ENCODE data around the gene KLRC4. TPM values are rescaled to one million over a fixed set of nuclear protein-coding genes. Genes with fewer than 3 reads are reported as not detected.
"Not testable (repeated sequence)": the region's sequence is repeated elsewhere in the genome, so short reads cannot be mapped to it uniquely, and the experiment has no call there.

KLRC4 gene
- total and polyA plus RNA-seq, 10 of the 15 experiments (the other 5 are each of a cell fraction or from before 2014, with no cell fraction given): 0.07 to 0.34 TPM; not detected in 8

- ChIA-PET CTCF (interaction anchor here (1.5 to 2.0 kb wide), 3 partner anchors 15 to 31 kb away, joined by 5 to 7 read pairs (median 6); no protein-coding TSS in a partner anchor), POLR2A (interaction anchor here (3.2 kb wide), 1 partner anchor 31 kb away, joined by 20 read pairs; no protein-coding TSS in a partner anchor), RAD21 (ENCODE audit: unreplicated experiment) (interaction anchor here (6.7 kb wide), 1 partner anchor 31 kb away, joined by 75 read pairs; no protein-coding TSS in a partner anchor), SMC1A (ENCODE audit: uncharacterized antibody, unreplicated experiment) (interaction anchor here (1.0 to 4.1 kb wide), 3 partner anchors 10 to 31 kb away, joined by 4 to 41 read pairs (median 5); no protein-coding TSS in a partner anchor)
- in situ Hi-C loops (cut with MboI); FAIRE-seq; BruUV-seq (replicated peaks); H3K4me2 ChIP-seq (ENCODE audit: control insufficient read depth, insufficient read depth); H3K79me2 ChIP-seq (ENCODE audit: control insufficient read depth, insufficient read depth, low read length); H3K9me3 ChIP-seq (replicated peaks; ENCODE audit: control insufficient read depth, insufficient read depth, low read length); H3K4me3 ChIP-seq; H3K4me1 ChIP-seq (ENCODE audit: control insufficient read depth, insufficient read depth, low read length); H3K36me3 ChIP-seq (ENCODE audit: control insufficient read depth in 2 of 2, insufficient read depth in 2 of 2, low read length in 1 of 2); ATAC-seq; H3K27me3 ChIP-seq (replicated peaks in 1 of 2; ENCODE audit: control insufficient read depth in 2 of 2, insufficient read depth in 2 of 2, low read length in 1 of 2); DNase-seq (ENCODE audit: low read depth, low spot score); H2AFZ ChIP-seq (ENCODE audit: control insufficient read depth, low read depth, low read length); H3K9ac ChIP-seq (ENCODE audit: control insufficient read depth, insufficient read depth, low read length); H4K20me1 ChIP-seq (ENCODE audit: control insufficient read depth, insufficient read depth): not testable (repeated sequence)
- H3K27ac ChIP-seq (ENCODE audit: control insufficient read depth, insufficient read depth): peak overlapping the region; percentile 53; the same call in 1 of the 2 replicates
- 87% methylated on average over 14 of the region's 15 CpGs for WGBS (ENCODE audit: insufficient coverage, insufficient replicate concordance, low lambda C conversion rate, missing lambda C conversion rate)
- intact Hi-C loops (cut with micrococcal nuclease; ENCODE audit: unreplicated experiment): loop anchor here (10.0 kb wide), 1 partner anchor 279 kb away; the partner anchor contains the start of gene STYK1
Observed at GRCh38 chr12:10396176-10396575, 13.4 kb downstream of the KLRC4 start.

- peak overlapping the region; percentile 53; the same call in 1 of the 2 replicates for H3K27ac ChIP-seq (ENCODE audit: control insufficient read depth, insufficient read depth)
- in situ Hi-C loops (cut with MboI): no loop called here
- ChIA-PET CTCF (interaction anchor here (1.5 to 2.0 kb wide), 3 partner anchors 16 to 31 kb away, joined by 5 to 7 read pairs (median 6); no protein-coding TSS in a partner anchor), POLR2A (interaction anchor here (3.2 kb wide), 1 partner anchor 30 kb away, joined by 20 read pairs; no protein-coding TSS in a partner anchor), SMC1A (ENCODE audit: uncharacterized antibody, unreplicated experiment) (interaction anchor here (1.0 to 4.1 kb wide), 3 partner anchors 10 to 30 kb away, joined by 4 to 41 read pairs (median 5); no protein-coding TSS in a partner anchor), RAD21 (ENCODE audit: unreplicated experiment) (interaction anchor here (6.7 kb wide), 1 partner anchor 30 kb away, joined by 75 read pairs; no protein-coding TSS in a partner anchor)
- peak; percentile 72 for FAIRE-seq
- no peaks in the 10 kb centered on the region for H4K20me1 ChIP-seq (ENCODE audit: control insufficient read depth, insufficient read depth)
- H2AFZ ChIP-seq (ENCODE audit: control insufficient read depth, low read depth, low read length): peak overlapping the region; percentile 59
- BruUV-seq (replicated peaks): no TSS peak
- H3K4me1 ChIP-seq (ENCODE audit: control insufficient read depth, insufficient read depth, low read length): peaks cover 9% of the 10 kb centered on the region; the same call in 1 of the 2 replicates
- H3K9ac ChIP-seq (ENCODE audit: control insufficient read depth, insufficient read depth, low read length): no peak overlapping the region
- peak overlapping the region; percentile 56 for H3K4me2 ChIP-seq (ENCODE audit: control insufficient read depth, insufficient read depth)
- no peaks in the 10 kb centered on the region for H3K36me3 ChIP-seq (ENCODE audit: control insufficient read depth in 2 of 2, insufficient read depth in 2 of 2, low read length in 1 of 2)
- H3K79me2 ChIP-seq (ENCODE audit: control insufficient read depth, insufficient read depth, low read length): no peaks in the 10 kb centered on the region
- peak; percentile 60 for DNase-seq (ENCODE audit: low read depth, low spot score)
- no peak overlapping the region for H3K4me3 ChIP-seq
- no peaks in the 10 kb centered on the region for H3K27me3 ChIP-seq (replicated peaks in 1 of 2; ENCODE audit: control insufficient read depth in 2 of 2, insufficient read depth in 2 of 2, low read length in 1 of 2)
- WGBS (ENCODE audit: insufficient coverage, insufficient replicate concordance, low lambda C conversion rate, missing lambda C conversion rate): 20% methylated on average over 6 of the region's 6 CpGs
- ATAC-seq: peak; percentile 83
- no peaks in the 10 kb centered on the region; the same call in 2 of the 3 replicates for H3K9me3 ChIP-seq (replicated peaks; ENCODE audit: control insufficient read depth, insufficient read depth, low read length)
- intact Hi-C loops (cut with micrococcal nuclease; ENCODE audit: unreplicated experiment): loop anchor here (1.0 to 10.0 kb wide), 2 partner anchors 31 to 279 kb away; partner anchors contain the start of gene STYK1
- peak; percentile 21; the same call in 1 of the 2 replicates for TF ChIP-seq SMARCA5 (IDR thresholded peaks at IDR 0.05)
- 0 out of 2 replicates have a peak, but pooled peaks have one; percentile 22 for TF ChIP-seq CREM (IDR thresholded peaks at IDR 0.05; ENCODE audit: low read depth)
- no peak for TF ChIP-seq CTCF (IDR thresholded peaks at IDR 0.05 in 2 of 3, conservative IDR thresholded peaks at IDR 0.05 in 1 of 3; ENCODE audit: control insufficient read depth in 2 of 3, extremely low read depth in 1 of 3, insufficient read depth in 1 of 3, low read depth in 3 of 3, low read length in 3 of 3)
- TF ChIP-seq E4F1 (IDR thresholded peaks at IDR 0.05; ENCODE audit: borderline replicate concordance, partially characterized antibody): no peak
- TF ChIP-seq BMI1 (IDR thresholded peaks at IDR 0.05; ENCODE audit: borderline replicate concordance): peak; percentile 79; the same call in 1 of the 2 replicates
- no peak for TF ChIP-seq PML (IDR thresholded peaks at IDR 0.05; ENCODE audit: low read length)
- TF ChIP-seq ATF2 (IDR thresholded peaks at IDR 0.05; ENCODE audit: low read length): peak; percentile 24; the same call in 1 of the 2 replicates
- TF ChIP-seq ATF7 (IDR thresholded peaks at IDR 0.05; ENCODE audit: low read depth): peak; percentile 75
Observed at GRCh38 chr12:10395390-10395998, 14.1 kb downstream of the KLRC4 start.
